AG09309 (cell line): ENCODE measurements around the gene ITPR3.

Source experiments
- DNase-seq: peaks from one replicate; pipeline ENCODE4 v3.0.0-alpha.2; 2010; ENCODE audit warnings: low read depth
- H3K4me3 ChIP-seq: 2 replicates; pipeline ENCODE4 v1.5.1; 2011; ENCODE audit warnings: mild to moderate bottlenecking, low read depth, low read length, moderate library complexity; ENCODE audit not compliant: control insufficient read depth
- CTCF ChIP-seq: IDR thresholded peaks from 2 replicates; pipeline ENCODE4 v1.5.1; 2011; ENCODE audit warnings: mild to moderate bottlenecking, low read depth, low read length, inconsistent platforms; ENCODE audit not compliant: insufficient read depth, control insufficient read depth; ENCODE audit errors: missing control alignments

Gene ITPR3

GRCh38 chr6:33724102-33725023, 103.2 kb downstream of the ITPR3 start:
- no peak overlapping the region for H3K4me3 ChIP-seq
- no peak for TF ChIP-seq CTCF
- no peak for DNase-seq

DNA sequence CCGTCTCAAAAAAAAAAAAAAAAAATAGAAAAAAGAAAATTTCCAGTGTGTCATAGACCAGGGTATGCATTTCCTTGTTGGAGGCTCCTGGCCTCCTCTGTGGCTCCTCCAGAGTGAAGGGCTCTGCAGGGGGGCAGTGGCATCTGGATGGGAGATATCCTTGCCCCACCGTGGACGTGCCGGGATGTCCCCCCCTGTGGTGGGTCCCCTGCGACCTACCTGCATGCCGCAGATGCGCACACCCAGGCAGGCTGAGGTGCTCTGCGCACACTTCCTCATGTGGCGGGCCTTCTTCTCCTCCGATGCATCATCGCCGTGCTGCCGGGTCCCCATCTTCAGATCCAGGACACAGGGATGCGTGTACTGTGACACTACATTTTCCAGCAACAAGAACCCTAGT, 104.1 kb downstream of the ITPR3 start:
- no peak for TF ChIP-seq CTCF
- no peak for DNase-seq
- no peak overlapping the region for H3K4me3 ChIP-seq

DNA sequence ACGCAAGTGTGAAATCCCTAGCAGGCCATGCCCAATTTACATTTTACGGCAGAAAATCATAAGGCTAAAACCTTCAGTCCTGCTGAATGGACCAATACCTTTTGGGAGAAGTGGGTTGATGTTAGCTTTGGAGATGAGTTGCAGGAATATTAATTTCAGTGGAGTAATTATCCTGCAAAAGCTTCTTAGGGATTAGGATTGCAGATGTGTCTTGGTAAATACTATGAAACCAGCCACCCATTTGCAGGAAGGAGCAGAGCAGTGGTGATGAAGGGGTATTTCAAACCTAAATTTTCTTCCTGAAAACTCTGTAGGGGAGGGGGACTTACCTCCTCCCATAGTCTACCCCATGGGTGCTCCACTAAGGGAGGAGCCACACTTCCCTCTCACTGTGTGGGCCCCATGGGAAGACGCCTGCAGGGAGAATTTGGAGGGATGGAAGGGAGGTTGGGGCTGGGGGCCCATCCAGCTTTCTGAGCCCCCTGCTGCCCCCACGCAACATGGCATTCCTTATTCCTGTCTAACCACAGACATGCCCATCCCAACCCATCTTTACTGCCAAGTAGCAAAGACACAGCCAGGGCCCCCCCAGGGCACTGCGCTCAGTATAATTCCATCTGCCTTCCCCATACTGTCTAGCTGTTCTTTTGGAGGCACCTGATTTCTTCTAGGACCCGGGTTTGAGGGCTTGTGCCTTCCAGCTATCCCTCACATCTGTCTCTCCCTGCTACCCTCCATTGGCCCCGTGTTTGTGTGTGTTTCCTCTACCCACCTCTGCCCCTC, 105.0 kb downstream of the ITPR3 start:
- no peak for TF ChIP-seq CTCF
- no peak overlapping the region for H3K4me3 ChIP-seq
- DNase-seq: no peak

DNA sequence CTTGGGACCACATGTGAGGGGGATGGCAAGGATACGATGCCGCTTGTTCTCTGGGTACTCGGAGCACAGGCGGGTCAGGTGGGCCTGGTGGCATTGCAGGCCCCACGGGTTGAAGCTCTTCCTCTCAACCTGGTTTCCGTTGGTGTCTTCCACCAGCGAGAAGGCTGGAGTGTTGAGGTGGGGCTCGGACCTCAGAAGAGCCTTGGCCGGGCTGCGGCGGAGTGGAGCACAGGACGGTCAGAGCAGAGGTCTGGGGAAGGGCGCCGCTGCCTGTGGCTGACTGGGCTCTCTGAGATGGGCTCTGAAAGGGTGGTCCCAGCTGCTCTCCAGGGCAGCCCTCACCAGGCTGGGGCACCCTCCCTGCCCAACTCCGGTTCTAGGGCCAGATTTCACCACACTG, 105.6 kb downstream of the ITPR3 start:
- no peak for DNase-seq
- no peak for TF ChIP-seq CTCF
- H3K4me3 ChIP-seq: no peak overlapping the region

- DNase-seq: no peak
- H3K4me3 ChIP-seq: no peak overlapping the region
- TF ChIP-seq CTCF: no peak
Observed at GRCh38 chr6:33727126-33727525, 106.0 kb downstream of the ITPR3 start.

DNA sequence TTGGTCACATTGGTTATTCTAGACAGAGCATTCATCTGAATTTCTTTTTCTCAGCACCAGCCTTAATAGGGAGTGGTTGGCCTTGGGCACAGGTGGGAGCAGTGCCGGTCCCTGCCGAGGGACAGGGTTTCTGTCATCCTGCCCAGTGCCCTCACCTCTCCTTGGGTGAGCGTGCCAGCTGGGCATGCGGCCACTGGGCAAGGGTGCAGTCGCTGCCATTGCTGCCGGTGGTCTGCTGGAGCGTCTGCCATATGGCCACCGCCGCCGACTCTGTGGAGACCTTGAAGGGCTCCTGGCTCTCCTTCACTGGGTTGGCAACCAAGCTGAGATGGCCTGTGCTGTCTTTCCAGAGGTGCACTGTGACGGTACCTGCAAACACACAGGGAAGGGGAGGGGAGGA, 106.8 kb downstream of the ITPR3 start:
- no peak overlapping the region for H3K4me3 ChIP-seq
- TF ChIP-seq CTCF: no peak
- DNase-seq: no peak
